IMR-90 (cell line): ENCODE measurements around the gene BCAS3.

Experiments
- BHLHE40 ChIP-seq: fragments of 150-350 bp; IDR thresholded peaks from 2 replicates; pipeline ENCODE4 v1.6.1; 2016; ENCODE audit warnings: mild to moderate bottlenecking, low read depth, low read length
- CEBPB ChIP-seq: IDR thresholded peaks from 2 replicates; pipeline ENCODE4 v1.6.1; 2012; ENCODE audit warnings: low read depth, low read length, improper control_type of control experiment
- CTCF ChIP-seq: conservative IDR thresholded peaks from 2 replicates; pipeline ENCODE4 v1.5.1; 2012; ENCODE audit warnings: mild to moderate bottlenecking, low read depth, low read length, improper control_type of control experiment
- FOS ChIP-seq: fragments of 150-350 bp; IDR thresholded peaks from 2 replicates; pipeline ENCODE4 v1.6.1; 2016; ENCODE audit warnings: low read depth, low read length
- MAFK ChIP-seq: IDR thresholded peaks from 2 replicates; pipeline ENCODE4 v1.6.1; 2012; ENCODE audit warnings: low read depth, low read length, improper control_type of control experiment
- MXI1 ChIP-seq: IDR thresholded peaks from 2 replicates; pipeline ENCODE4 v1.6.1; 2012; ENCODE audit warnings: low read depth, mild to moderate bottlenecking, low read length, moderate library complexity, borderline replicate concordance
- POLR2A ChIP-seq: IDR thresholded peaks from 2 replicates; pipeline ENCODE4 v1.6.1; 2012; ENCODE audit warnings: mild to moderate bottlenecking, low read depth, low read length
- RCOR1 ChIP-seq: IDR thresholded peaks from 2 replicates; pipeline ENCODE4 v1.6.1; 2012; ENCODE audit warnings: mild to moderate bottlenecking, low read length, improper control_type of control experiment; ENCODE audit not compliant: insufficient replicate concordance
- RFX5 ChIP-seq: IDR thresholded peaks from 2 replicates; pipeline ENCODE4 v1.8.0; 2012; ENCODE audit warnings: low read depth, mild to moderate bottlenecking, low read length, moderate library complexity
- SMC3 ChIP-seq: fragments of 150-350 bp; IDR thresholded peaks from 2 replicates; pipeline ENCODE4 v1.6.1; 2016; ENCODE audit warnings: low read depth, mild to moderate bottlenecking, antibody characterized with exemption, low read length, moderate library complexity
- USF2 ChIP-seq: fragments of 150-350 bp; IDR thresholded peaks from 2 replicates; pipeline ENCODE4 v1.6.1; 2017; ENCODE audit warnings: mild to moderate bottlenecking, antibody characterized with exemption, low read length, low read depth

DNA sequence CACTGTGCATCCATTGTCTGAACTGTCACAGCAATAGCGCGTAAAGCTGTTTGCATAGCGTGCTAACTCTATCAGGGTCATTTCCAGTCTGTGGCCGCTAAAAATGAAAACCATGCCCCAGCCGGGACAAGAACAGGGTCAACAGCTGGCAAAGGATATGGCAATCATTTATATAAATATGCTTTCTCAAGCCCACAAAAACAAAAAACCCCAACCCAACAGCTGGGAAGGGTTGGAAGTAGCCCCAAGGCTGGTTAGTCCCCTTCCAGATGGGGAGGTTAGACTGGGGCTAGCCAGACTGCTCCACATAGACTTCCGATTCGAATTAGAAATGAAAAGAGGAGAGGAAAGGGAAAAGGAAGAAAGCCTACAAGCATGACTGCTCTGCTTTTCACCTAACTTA is 518.7 kb downstream of the BCAS3 start:
- TF ChIP-seq SMC3 = no peak
- TF ChIP-seq CTCF = no peak
- TF ChIP-seq USF2 = no peak
- TF ChIP-seq MXI1 = no peak
- no peak for TF ChIP-seq FOS
- no peak for TF ChIP-seq CEBPB
- TF ChIP-seq MAFK = no peak
- TF ChIP-seq POLR2A = no peak
- TF ChIP-seq BHLHE40 = no peak
- no peak for TF ChIP-seq RCOR1
- TF ChIP-seq RFX5 = no peak
